Stimulated activated CD4-positive, alpha-beta T cell treated with anti-CD3 and anti-CD28 coated beads, Interleukin-15, amount 100 ng/mL, for 1 hour (primary cell): ENCODE results near the gene ATL1.
"Not testable (repeated sequence)": the region's sequence is repeated elsewhere in the genome, so short reads cannot be mapped to it uniquely, and the experiment has no call there.

ENCODE experiments used
- DNase-seq, 2 donors: peaks; one replicate each; pipeline ENCODE4 v3.0.0-alpha.2; 2020; ENCODE audit warnings: low read depth in 1 of 2, low spot score in 1 of 2

The ATL1 gene

GRCh38 chr14:50601394-50601793, 41.4 kb downstream of the ATL1 start:
- no peak for DNase-seq

- no peak for DNase-seq
Measured at GRCh38 chr14:50602035-50602434, 42.1 kb downstream of the ATL1 start.

GRCh38 chr14:50603565-50603964, 43.6 kb downstream of the ATL1 start:
- no peak for DNase-seq

- DNase-seq, result no peak
Measured at GRCh38 chr14:50605766-50606165, 45.8 kb downstream of the ATL1 start.

- no peak for DNase-seq
Measured at GRCh38 chr14:50606468-50606867, 46.5 kb downstream of the ATL1 start.

GRCh38 chr14:50607181-50607580, 47.2 kb downstream of the ATL1 start:
- no peak for DNase-seq

- no peak for DNase-seq
Measured at GRCh38 chr14:50607761-50608160, 47.8 kb downstream of the ATL1 start.

- no peak for DNase-seq
Measured at GRCh38 chr14:50608302-50608851, 48.4 kb downstream of the ATL1 start.

- no peak for DNase-seq
Measured at GRCh38 chr14:50610465-50610864, 50.5 kb downstream of the ATL1 start.

GRCh38 chr14:50612806-50613205, 52.9 kb downstream of the ATL1 start:
- DNase-seq, result no peak

- DNase-seq, result no peak
Measured at GRCh38 chr14:50615056-50615455, 55.1 kb downstream of the ATL1 start.

GRCh38 chr14:50615552-50615951, 55.6 kb downstream of the ATL1 start:
- no peak for DNase-seq

GRCh38 chr14:50616275-50616674, 56.3 kb downstream of the ATL1 start:
- DNase-seq, result no peak

GRCh38 chr14:50619569-50620141, 59.7 kb downstream of the ATL1 start:
- DNase-seq, result no peak

GRCh38 chr14:50620341-50620740, 60.4 kb downstream of the ATL1 start:
- no peak for DNase-seq

- DNase-seq, result no peak
Measured at GRCh38 chr14:50622978-50623377, 63.0 kb downstream of the ATL1 start.

- no peak for DNase-seq
Measured at GRCh38 chr14:50624447-50624846, 64.5 kb downstream of the ATL1 start.

GRCh38 chr14:50624947-50625346, 65.0 kb downstream of the ATL1 start:
- DNase-seq, result not testable (repeated sequence)

- DNase-seq, result no peak
Measured at GRCh38 chr14:50631408-50631821, 71.5 kb downstream of the ATL1 start.

- no peak for DNase-seq
Measured at GRCh38 chr14:50633954-50634353, 74.0 kb downstream of the ATL1 start.

GRCh38 chr14:50635141-50635540, 75.2 kb downstream of the ATL1 start:
- no peak for DNase-seq

- no peak for DNase-seq
Measured at GRCh38 chr14:50647282-50647681, 87.3 kb downstream of the ATL1 start.

- DNase-seq, result no peak
Measured at GRCh38 chr14:50647753-50648152, 87.8 kb downstream of the ATL1 start.
